HG02759 (cell line): Measurements from ENCODE around the gene PRDM7.
A peak's percentile ranks its signal among the peaks of the same experiment; 100 is the strongest.
"Not testable (repeated sequence)": the region's sequence is repeated elsewhere in the genome, so short reads cannot be mapped to it uniquely, and the experiment has no call there.

ENCODE experiments used
- ATAC-seq: cut with Tn5 transposase; IDR thresholded peaks from one replicate; pipeline ENCODE4 v1.9.1; 2021; ENCODE audit warnings: mild to moderate bottlenecking, moderate library complexity; ENCODE audit not compliant: unreplicated experiment

PRDM7 gene

GRCh38 chr16:90016339-90016950 is 60.7 kb downstream of the PRDM7 start:
- no peak for ATAC-seq

- ATAC-seq, result no peak
Observed at GRCh38 chr16:90015586-90016338, 61.4 kb downstream of the PRDM7 start.

GRCh38 chr16:90012991-90013745 is 64.0 kb downstream of the PRDM7 start:
- no peak for ATAC-seq

- ATAC-seq, result no peak
Observed at GRCh38 chr16:90011908-90012501, 65.1 kb downstream of the PRDM7 start.

GRCh38 chr16:90011508-90011819 is 65.7 kb downstream of the PRDM7 start:
- ATAC-seq, result no peak

- ATAC-seq, result no peak
Observed at GRCh38 chr16:90010676-90011507, 66.2 kb downstream of the PRDM7 start.

GRCh38 chr16:90009172-90009899 is 67.8 kb downstream of the PRDM7 start:
- no peak for ATAC-seq

GRCh38 chr16:90008708-90009145 is 68.4 kb downstream of the PRDM7 start:
- ATAC-seq, result peak; percentile 75

GRCh38 chr16:90007635-90008234 is 69.4 kb downstream of the PRDM7 start:
- not testable (repeated sequence) for ATAC-seq

GRCh38 chr16:90007015-90007414 is 70.1 kb downstream of the PRDM7 start:
- no peak for ATAC-seq
